ENCODE data around the gene ACVR2A.

The ACVR2A gene

GRCh38 chr2:147860009-147860408, 15.2 kb downstream of the ACVR2A start:
- Histone ChIP-seq H3K9ac (ENCODE audit: low read length) (no peak overlapping the region), H3K9me2 (replicated peaks; ENCODE audit: insufficient read depth, low read length) (no peaks in the 10 kb centered on the region), H4K20me1 (ENCODE audit: insufficient read depth, low read length) (no peaks in the 10 kb centered on the region), H3K4me2 (ENCODE audit: low read depth, low read length) (no peak overlapping the region), H3K79me2 (ENCODE audit: low read length) (no peaks in the 10 kb centered on the region), H3K9me3 (replicated peaks; ENCODE audit: insufficient read depth, low read length) (no peaks in the 10 kb centered on the region), H2AFZ (ENCODE audit: low read length) (no peak overlapping the region), H3K4me3 (ENCODE audit: low read length) (no peak overlapping the region), H3K27me3 (replicated peaks; ENCODE audit: insufficient read depth, low read length) (no peaks in the 10 kb centered on the region), H3F3A (ENCODE audit: insufficient read depth, low read length) (no peaks in the 10 kb centered on the region), H3K27ac (ENCODE audit: low read length) (no peak overlapping the region), H3K36me3 (replicated peaks; ENCODE audit: insufficient read depth, low read length) (no peaks in the 10 kb centered on the region), H3K4me1 (ENCODE audit: low read length) (peaks cover 7% of the 10 kb centered on the region)
- no peak for DNase-seq
- TF ChIP-seq EZH2phosphoT487 (IDR thresholded peaks at IDR 0.05; ENCODE audit: low read length), result no peak
- no peak for TF ChIP-seq EZH2 (optimal IDR thresholded peaks at IDR 0.05; ENCODE audit: low read depth, low read length)
- no peak for TF ChIP-seq CTCF (IDR thresholded peaks at IDR 0.05; ENCODE audit: low read length)

GRCh38 chr2:147862859-147863516, 18.2 kb downstream of the ACVR2A start:
- no peaks in the 10 kb centered on the region for H4K20me1 ChIP-seq (ENCODE audit: insufficient read depth, low read length)
- H3F3A ChIP-seq (ENCODE audit: insufficient read depth, low read length), result no peaks in the 10 kb centered on the region
- no peak overlapping the region for H3K9ac ChIP-seq (ENCODE audit: low read length)
- H3K79me2 ChIP-seq (ENCODE audit: low read length), result no peaks in the 10 kb centered on the region
- no peaks in the 10 kb centered on the region for H3K9me2 ChIP-seq (replicated peaks; ENCODE audit: insufficient read depth, low read length)
- H3K4me1 ChIP-seq (ENCODE audit: low read length), result peaks cover 7% of the 10 kb centered on the region
- H3K36me3 ChIP-seq (replicated peaks; ENCODE audit: insufficient read depth, low read length), result no peaks in the 10 kb centered on the region
- no peak overlapping the region for H3K4me2 ChIP-seq (ENCODE audit: low read depth, low read length)
- no peaks in the 10 kb centered on the region for H3K9me3 ChIP-seq (replicated peaks; ENCODE audit: insufficient read depth, low read length)
- TF ChIP-seq EZH2 (optimal IDR thresholded peaks at IDR 0.05; ENCODE audit: low read depth, low read length), result no peak
- TF ChIP-seq CTCF (IDR thresholded peaks at IDR 0.05; ENCODE audit: low read length), result no peak
- no peak for TF ChIP-seq EZH2phosphoT487 (IDR thresholded peaks at IDR 0.05; ENCODE audit: low read length)
- no peak overlapping the region for H3K4me3 ChIP-seq (ENCODE audit: low read length)
- H3K27ac ChIP-seq (ENCODE audit: low read length), result no peak overlapping the region
- DNase-seq, result peak; percentile 69
- no peak overlapping the region for H2AFZ ChIP-seq (ENCODE audit: low read length)
- H3K27me3 ChIP-seq (replicated peaks; ENCODE audit: insufficient read depth, low read length), result no peaks in the 10 kb centered on the region

GRCh38 chr2:147863835-147864234, 19.0 kb downstream of the ACVR2A start:
- DNase-seq, result no peak
- Histone ChIP-seq H3K27me3 (replicated peaks; ENCODE audit: insufficient read depth, low read length) (no peaks in the 10 kb centered on the region), H2AFZ (ENCODE audit: low read length) (no peak overlapping the region), H3F3A (ENCODE audit: insufficient read depth, low read length) (no peaks in the 10 kb centered on the region), H3K79me2 (ENCODE audit: low read length) (no peaks in the 10 kb centered on the region), H3K4me1 (ENCODE audit: low read length) (peaks cover 7% of the 10 kb centered on the region), H3K9ac (ENCODE audit: low read length) (no peak overlapping the region), H4K20me1 (ENCODE audit: insufficient read depth, low read length) (no peaks in the 10 kb centered on the region), H3K9me2 (replicated peaks; ENCODE audit: insufficient read depth, low read length) (no peaks in the 10 kb centered on the region), H3K4me3 (ENCODE audit: low read length) (no peak overlapping the region), H3K4me2 (ENCODE audit: low read depth, low read length) (no peak overlapping the region), H3K36me3 (replicated peaks; ENCODE audit: insufficient read depth, low read length) (no peaks in the 10 kb centered on the region), H3K9me3 (replicated peaks; ENCODE audit: insufficient read depth, low read length) (no peaks in the 10 kb centered on the region), H3K27ac (ENCODE audit: low read length) (no peak overlapping the region)
- no peak for TF ChIP-seq EZH2phosphoT487 (IDR thresholded peaks at IDR 0.05; ENCODE audit: low read length)
- no peak for TF ChIP-seq CTCF (IDR thresholded peaks at IDR 0.05; ENCODE audit: low read length)
- TF ChIP-seq EZH2 (optimal IDR thresholded peaks at IDR 0.05; ENCODE audit: low read depth, low read length), result no peak
